Inflammatory macrophage treated with lipopolysaccharide for 1 hour (primary cell): ENCODE measurements around the gene CEP135.

Experiments used
- DNase-seq, 2 donors: peaks; one replicate each; pipeline ENCODE4 v3.0.0-alpha.2; 2020 to 2022

The CEP135 gene

GRCh38 chr4:56080384-56080783 lies 131.6 kb downstream of the CEP135 start:
- no peak for DNase-seq

GRCh38 chr4:56082829-56083228 lies 134.1 kb downstream of the CEP135 start:
- DNase-seq = no peak
